Limb (tissue), 2 donors: ENCODE data around the gene IL12RB1.

Source experiments
- DNase-seq, 2 donors: peaks; one replicate each; pipeline ENCODE4 v3.0.0-alpha.2; 2016; ENCODE audit errors: extremely low spot score in 2 of 2

IL12RB1 gene

GRCh38 chr19:18009412-18010066 is 77.2 kb downstream of the IL12RB1 start:
- no peak for DNase-seq
